HL-60/S4 treated with phorbol 12-myristate 13-acetate at 8.2 ng/mL for 4 days and 3 days (cell line): Measurements from ENCODE around the gene SMARCAL1.

ENCODE experiments used
- in situ Hi-C: fragments of 300-500 bp; cut with MboI; formaldehyde crosslinking; loops from 2 replicates; pipeline ENCODE4 v1.15.0; 2022; ENCODE audit warnings: low sequenced_read_pairs

SMARCAL1 gene

DNA sequence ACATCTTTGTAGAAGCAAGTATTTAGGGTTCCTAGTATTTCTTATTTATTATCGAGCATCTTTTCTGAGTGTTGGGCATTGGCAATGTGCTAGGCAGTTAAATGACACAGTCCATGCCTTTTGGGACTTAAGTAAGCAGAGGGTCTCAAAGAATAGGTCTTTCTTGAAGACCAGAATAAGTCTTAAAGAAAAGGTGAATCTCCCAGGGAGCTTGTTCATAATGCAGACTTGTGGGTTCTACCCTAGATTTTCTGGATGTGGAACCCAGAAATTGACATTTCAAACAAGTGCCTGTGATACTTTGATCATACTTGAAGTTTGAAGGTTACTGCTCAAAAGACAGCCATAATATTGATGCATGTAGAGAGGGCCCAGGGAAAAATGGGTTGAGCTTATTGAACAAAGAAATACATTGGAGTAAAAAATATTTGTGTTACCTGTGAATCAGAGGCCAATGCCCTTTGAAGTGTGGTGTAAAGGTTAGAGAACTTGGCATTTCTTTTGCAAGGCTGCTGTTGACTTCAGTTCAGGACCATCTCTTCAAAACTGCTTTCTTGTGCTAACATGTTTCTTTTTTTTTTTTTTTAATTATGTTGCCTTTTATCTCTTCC lies 110.7 kb downstream of the SMARCAL1 start:
- in situ Hi-C loops: loop anchor here (10.0 kb wide), 1 partner anchor 142 kb away; no protein-coding TSS in a partner anchor

GRCh38 chr2:216525972-216526371 lies 113.7 kb downstream of the SMARCAL1 start:
- in situ Hi-C loops: loop anchor here (10.0 kb wide), 1 partner anchor 139 kb away; no protein-coding TSS in a partner anchor

DNA sequence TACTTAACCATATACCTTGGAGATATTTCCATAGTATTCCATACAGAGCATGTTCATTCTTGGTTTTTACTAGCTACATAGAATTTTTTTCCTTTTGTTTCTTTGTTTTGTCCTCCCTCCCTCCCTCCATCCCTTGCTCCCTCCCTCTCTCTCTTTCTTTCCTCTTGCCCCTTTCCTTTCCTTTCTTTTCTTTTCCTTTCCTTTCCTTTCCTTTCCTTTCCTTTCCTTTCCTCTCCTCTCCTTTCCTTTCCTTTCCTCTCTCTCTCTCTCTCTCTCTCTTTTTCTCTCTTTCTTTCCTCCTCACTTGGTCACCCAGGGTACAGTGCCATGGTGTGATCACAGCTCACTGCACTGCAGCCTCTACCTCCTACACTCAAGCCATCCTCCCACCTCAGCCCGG lies 114.7 kb downstream of the SMARCAL1 start:
- in situ Hi-C loops: loop anchor here (10.0 kb wide), 1 partner anchor 138 kb away; no protein-coding TSS in a partner anchor

GRCh38 chr2:216527600-216527999 lies 115.3 kb downstream of the SMARCAL1 start:
- in situ Hi-C loops: loop anchor here (10.0 kb wide), 1 partner anchor 137 kb away; no protein-coding TSS in a partner anchor

- in situ Hi-C loops: no loop called here
Observed at GRCh38 chr2:216532562-216532961, 120.3 kb downstream of the SMARCAL1 start.
